Duodenal mucosa (tissue), 2 donors: Measurements from ENCODE around the gene PWP2.
"Not testable (repeated sequence)": the region's sequence is repeated elsewhere in the genome, so short reads cannot be mapped to it uniquely, and the experiment has no call there.

Source experiments
- H3K27ac ChIP-seq: one replicate; pipeline ENCODE4 v1.7.0; 2013; ENCODE audit warnings: low read depth, low read length
- H3K27me3 ChIP-seq, 2 donors: one replicate each; pipeline ENCODE4 v1.7.0; 2013; ENCODE audit warnings: low read length in 2 of 2, control low read depth in 1 of 2; ENCODE audit not compliant: insufficient read depth in 2 of 2, control insufficient read depth in 1 of 2
- H3K36me3 ChIP-seq, 2 donors: one replicate each; pipeline ENCODE4 v1.7.0; 2013; ENCODE audit warnings: low read length in 2 of 2, control low read depth in 1 of 2; ENCODE audit not compliant: insufficient read depth in 2 of 2, control insufficient read depth in 1 of 2
- H3K4me1 ChIP-seq, 2 donors: one replicate each; pipeline ENCODE4 v1.7.0; 2013; ENCODE audit warnings: low read length in 2 of 2, control low read depth in 1 of 2; ENCODE audit not compliant: insufficient read depth in 2 of 2, control insufficient read depth in 1 of 2
- H3K4me3 ChIP-seq, 2 donors: one replicate each; pipeline ENCODE4 v1.7.0; 2013; ENCODE audit warnings: low read length in 2 of 2, low read depth in 1 of 2
- H3K9ac ChIP-seq, 2 donors: one replicate each; pipeline ENCODE4 v1.7.0; 2013; ENCODE audit warnings: low read length in 2 of 2, low read depth in 1 of 2
- H3K9me3 ChIP-seq, 2 donors: one replicate each; pipeline ENCODE4 v1.7.0; 2013; ENCODE audit warnings: low read length in 2 of 2, control low read depth in 1 of 2; ENCODE audit not compliant: control insufficient read depth in 1 of 2

Gene PWP2

GRCh38 chr21:44160821-44161220 lies 53.6 kb downstream of the PWP2 start:
- not testable (repeated sequence) for H3K27ac ChIP-seq

GRCh38 chr21:44163167-44163653 lies 56.0 kb downstream of the PWP2 start:
- not testable (repeated sequence) for H3K4me1 ChIP-seq, H3K27ac ChIP-seq, H3K9ac ChIP-seq, H3K4me3 ChIP-seq, H3K36me3 ChIP-seq, H3K27me3 ChIP-seq, H3K9me3 ChIP-seq

More at GRCh38 chr21:44160821-44161220, 53.6 kb downstream of the PWP2 start:
- H3K36me3 ChIP-seq, H3K9me3 ChIP-seq, H3K4me1 ChIP-seq, H3K9ac ChIP-seq, H3K27me3 ChIP-seq, H3K4me3 ChIP-seq: not testable (repeated sequence)

GRCh38 chr21:44165933-44166332 lies 58.7 kb downstream of the PWP2 start:
- H3K36me3 ChIP-seq, H3K9me3 ChIP-seq, H3K4me3 ChIP-seq, H3K27me3 ChIP-seq, H3K4me1 ChIP-seq, H3K9ac ChIP-seq, H3K27ac ChIP-seq: not testable (repeated sequence)

- H3K4me1 ChIP-seq, H3K9ac ChIP-seq, H3K27me3 ChIP-seq, H3K27ac ChIP-seq, H3K9me3 ChIP-seq, H3K4me3 ChIP-seq, H3K36me3 ChIP-seq: not testable (repeated sequence)
These were observed 60.3 kb downstream of the PWP2 start for GRCh38 chr21:44167527-44167926.

GRCh38 chr21:44170326-44170725 lies 63.1 kb downstream of the PWP2 start:
- H3K36me3 ChIP-seq, H3K4me3 ChIP-seq, H3K9ac ChIP-seq, H3K27me3 ChIP-seq, H3K4me1 ChIP-seq, H3K27ac ChIP-seq, H3K9me3 ChIP-seq: not testable (repeated sequence)

- not testable (repeated sequence) for H3K9ac ChIP-seq, H3K9me3 ChIP-seq, H3K4me3 ChIP-seq, H3K36me3 ChIP-seq, H3K4me1 ChIP-seq, H3K27ac ChIP-seq, H3K27me3 ChIP-seq
These were observed 63.7 kb downstream of the PWP2 start for GRCh38 chr21:44170863-44171262.

- H3K36me3 ChIP-seq, H3K4me3 ChIP-seq, H3K9me3 ChIP-seq: not testable (repeated sequence)
These were observed 64.9 kb downstream of the PWP2 start for GRCh38 chr21:44171962-44172572.

GRCh38 chr21:44172741-44173140 lies 65.5 kb downstream of the PWP2 start:
- not testable (repeated sequence) for H3K27me3 ChIP-seq, H3K4me3 ChIP-seq, H3K27ac ChIP-seq, H3K9ac ChIP-seq, H3K36me3 ChIP-seq, H3K4me1 ChIP-seq, H3K9me3 ChIP-seq

More at GRCh38 chr21:44171962-44172572, 64.9 kb downstream of the PWP2 start:
- H3K4me1 ChIP-seq, H3K9ac ChIP-seq, H3K27me3 ChIP-seq, H3K27ac ChIP-seq: not testable (repeated sequence)

GRCh38 chr21:44175189-44175588 lies 68.0 kb downstream of the PWP2 start:
- H3K27ac ChIP-seq, H3K4me3 ChIP-seq, H3K27me3 ChIP-seq, H3K9ac ChIP-seq, H3K4me1 ChIP-seq, H3K9me3 ChIP-seq, H3K36me3 ChIP-seq: not testable (repeated sequence)

GRCh38 chr21:44176127-44176526 lies 68.9 kb downstream of the PWP2 start:
- not testable (repeated sequence) for H3K27ac ChIP-seq, H3K9ac ChIP-seq, H3K4me1 ChIP-seq, H3K4me3 ChIP-seq, H3K9me3 ChIP-seq, H3K36me3 ChIP-seq, H3K27me3 ChIP-seq
